Measurements from ENCODE around the gene CDKN2AIP. TPM values are rescaled to one million over a fixed set of nuclear protein-coding genes. Genes with fewer than 3 reads are reported as not detected.

CDKN2AIP gene
- polyA plus RNA-seq, 1 of the 3 experiments (the other 2 are of a cell fraction) = 8.3 TPM

GRCh38 chr4:183412821-183413220, 31.6 kb upstream of the CDKN2AIP start:
- no peak for TF ChIP-seq CHD2 (IDR thresholded peaks at IDR 0.05; ENCODE audit: low read length, partially characterized antibody)
- no peak for TF ChIP-seq EZH2phosphoT487 (IDR thresholded peaks at IDR 0.05; ENCODE audit: borderline replicate concordance, low read depth)
- TF ChIP-seq FOXM1 (IDR thresholded peaks at IDR 0.05; ENCODE audit: low read depth) = no peak
- no peak for TF ChIP-seq MXI1 (IDR thresholded peaks at IDR 0.05; ENCODE audit: low read depth, low read length)
- TF ChIP-seq MAX (IDR thresholded peaks at IDR 0.05; ENCODE audit: low read depth) = no peak
- no peak for TF ChIP-seq EP300 (IDR thresholded peaks at IDR 0.05; ENCODE audit: borderline replicate concordance in 1 of 2, low read depth in 1 of 2, low read length in 1 of 2)
- H3K9ac ChIP-seq = no peak overlapping the region
- H3K9me2 ChIP-seq = no peaks in the 10 kb centered on the region
- H3K27ac ChIP-seq (ENCODE audit: low read depth in 2 of 2, low read length in 1 of 2) = no peak overlapping the region
- no peak for DNase-seq
- no peak overlapping the region for H3K4me3 ChIP-seq (ENCODE audit: low read depth in 2 of 2, low read length in 1 of 2)
- no peak overlapping the region for H2AFZ ChIP-seq (ENCODE audit: low read depth)
- 91% methylated on average over 11 of the region's 11 CpGs for WGBS (ENCODE audit: low lambda C conversion rate)
- ChIA-PET CTCF (no interaction called here), POLR2A (no interaction called here)
- peaks cover 0 to 3% of the 10 kb centered on the region in 2 experiments; a peak in 1 of 4 replicates for H3K4me1 ChIP-seq (ENCODE audit: control insufficient read depth in 1 of 2, insufficient read depth in 2 of 2, low read depth in 1 of 2, low read length in 1 of 2)
- H3K27me3 ChIP-seq (ENCODE audit: insufficient read depth) = no peaks in the 10 kb centered on the region
- no peaks in the 10 kb centered on the region for H3K79me2 ChIP-seq (ENCODE audit: insufficient read depth)
- H3K9me3 ChIP-seq = no peaks in the 10 kb centered on the region
- H3K4me2 ChIP-seq = no peak overlapping the region
- H3K36me3 ChIP-seq (replicated peaks in 1 of 2; ENCODE audit: control insufficient read depth in 1 of 2, insufficient read depth in 2 of 2, low read length in 1 of 2) = no peaks in the 10 kb centered on the region
- no peaks in the 10 kb centered on the region for H3F3A ChIP-seq (replicated peaks; ENCODE audit: insufficient read depth)
- no peaks in the 10 kb centered on the region for H4K20me1 ChIP-seq (ENCODE audit: insufficient read depth)

GRCh38 chr4:183413234-183414200, 30.9 kb upstream of the CDKN2AIP start:
- CTCF ChIA-PET = interaction anchor here (0.7 kb wide), 1 partner anchor 15 kb away, joined by 3 read pairs; no protein-coding TSS in a partner anchor
- Histone ChIP-seq H3K9ac (no peak overlapping the region), H3K4me3 (ENCODE audit: low read depth in 2 of 2, low read length in 1 of 2) (no peak overlapping the region), H3K9me3 (no peaks in the 10 kb centered on the region), H3K4me2 (no peak overlapping the region), H3K36me3 (replicated peaks in 1 of 2; ENCODE audit: control insufficient read depth in 1 of 2, insufficient read depth in 2 of 2, low read length in 1 of 2) (no peaks in the 10 kb centered on the region), H3F3A (replicated peaks; ENCODE audit: insufficient read depth) (no peaks in the 10 kb centered on the region), H3K27me3 (ENCODE audit: insufficient read depth) (no peaks in the 10 kb centered on the region), H3K4me1 (ENCODE audit: control insufficient read depth in 1 of 2, insufficient read depth in 2 of 2, low read depth in 1 of 2, low read length in 1 of 2) (no peaks in the 10 kb centered on the region; a peak in 1 of 4 replicates), H4K20me1 (ENCODE audit: insufficient read depth) (no peaks in the 10 kb centered on the region), H3K79me2 (ENCODE audit: insufficient read depth) (no peaks in the 10 kb centered on the region), H3K27ac (ENCODE audit: low read depth in 2 of 2, low read length in 1 of 2) (no peak overlapping the region), H3K9me2 (no peaks in the 10 kb centered on the region), H2AFZ (ENCODE audit: low read depth) (no peak overlapping the region)
- no peak for TF ChIP-seq IRF3 (IDR thresholded peaks at IDR 0.05; ENCODE audit: low read depth, low read length)
- TF ChIP-seq POLR2AphosphoS5 (IDR thresholded peaks at IDR 0.05; ENCODE audit: low read depth, low read length) = no peak
- no peak for TF ChIP-seq FOXJ3 (CRISPR knock-in tag; IDR thresholded peaks at IDR 0.05)
- TF ChIP-seq EP300 (IDR thresholded peaks at IDR 0.05; ENCODE audit: borderline replicate concordance in 1 of 2, low read depth in 1 of 2, low read length in 1 of 2) = no peak
- TF ChIP-seq RFX5 (IDR thresholded peaks at IDR 0.05; ENCODE audit: low read length) = no peak
- no peak for TF ChIP-seq REST (IDR thresholded peaks at IDR 0.05; ENCODE audit: low read depth, low read length)
- TF ChIP-seq RCOR1 (IDR thresholded peaks at IDR 0.05; ENCODE audit: low read length) = no peak
- no peak for TF ChIP-seq FOXM1 (IDR thresholded peaks at IDR 0.05; ENCODE audit: low read depth)
- no peak for TF ChIP-seq CHD2 (IDR thresholded peaks at IDR 0.05; ENCODE audit: low read length, partially characterized antibody)
- 86% methylated on average over 26 of the region's 28 CpGs for WGBS (ENCODE audit: low lambda C conversion rate)
- POLR2A ChIA-PET = no interaction called here
- DNase-seq = no peak

Data from SK-N-SH (cell line).